RPMI7951 (cell line): ENCODE measurements around the gene PGAP3. TPM values are rescaled to one million over a fixed set of nuclear protein-coding genes. Genes with fewer than 3 reads are reported as not detected.
A peak's percentile ranks its signal among the peaks of the same experiment; 100 is the strongest.

Source experiments
- DNase-seq: peaks from one replicate; pipeline ENCODE4 v3.0.0-alpha.2; 2012; ENCODE audit warnings: low read depth
- total RNA-seq: library from RNA; depleted of rRNA; stranded (reverse); fragments of >200 nt; shearing (Covaris generic); gene quantifications from 2 replicates; pipeline ENCODE4 v1.2.3, GENCODE V29; 2014

Gene PGAP3
- total RNA-seq, 1 experiment from 2014 or later: 4.0 TPM

DNA sequence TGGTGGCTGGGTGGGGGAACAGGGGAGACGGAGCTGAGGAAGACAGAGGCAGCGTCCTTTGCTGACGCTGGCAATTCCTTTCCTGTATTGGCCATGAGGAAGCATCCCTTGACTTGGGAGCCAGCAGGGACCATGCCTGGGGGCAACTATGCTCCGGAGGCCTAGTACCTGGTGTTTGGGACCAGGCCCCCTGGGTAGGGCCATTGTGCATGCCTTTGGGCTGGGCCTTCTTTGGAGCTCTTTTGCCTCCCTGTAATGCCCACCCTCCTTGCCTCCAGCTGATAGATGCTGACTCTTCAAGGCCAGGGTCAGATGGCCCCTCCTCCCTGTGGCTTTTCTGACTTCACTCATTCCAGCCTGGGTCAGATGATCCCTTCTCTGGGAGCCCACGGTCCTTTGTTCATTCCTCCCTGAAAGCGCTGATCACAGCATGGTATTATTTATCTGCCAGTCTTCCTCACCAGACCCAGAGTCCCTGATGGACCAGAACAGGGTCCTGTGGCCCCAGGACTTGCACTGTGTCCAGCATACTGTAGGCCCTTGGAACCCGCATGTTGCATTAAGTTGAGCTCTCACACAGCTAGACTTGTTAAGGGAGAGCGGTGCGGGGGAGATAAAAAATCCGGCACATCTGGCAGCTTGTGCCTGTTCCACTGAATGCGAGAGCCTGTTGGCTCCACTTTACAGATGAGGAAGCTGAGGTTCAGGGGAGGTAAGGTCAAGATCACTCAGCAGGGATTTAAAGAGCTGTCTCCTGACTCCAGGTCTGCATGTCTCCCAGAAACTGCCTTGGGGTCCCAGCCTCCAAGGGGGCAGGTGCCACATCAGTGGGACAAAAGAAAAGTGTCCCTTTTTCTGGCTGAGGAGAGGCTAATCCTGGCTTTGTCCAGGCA lies 48.0 kb downstream of the PGAP3 start:
- no peak for DNase-seq

DNA sequence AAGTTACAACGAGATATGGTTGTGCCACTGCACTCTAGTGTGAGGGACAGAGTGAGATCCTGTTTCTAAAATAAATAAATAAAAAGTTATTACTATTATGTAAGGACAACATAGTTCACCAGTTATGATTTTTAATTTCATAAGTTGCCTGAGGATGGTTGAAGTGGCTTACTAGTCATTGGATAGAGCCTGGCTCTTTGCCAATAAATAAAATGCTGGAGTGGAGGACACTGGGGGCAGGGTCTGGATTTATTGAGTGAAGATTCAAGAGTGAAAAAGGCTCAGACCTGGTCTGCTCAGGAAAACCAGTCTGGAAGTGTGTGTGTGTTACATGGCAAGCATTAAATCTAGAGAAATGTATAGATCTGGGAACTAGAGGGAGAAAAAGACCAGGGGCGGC lies 48.8 kb downstream of the PGAP3 start:
- no peak for DNase-seq

DNA sequence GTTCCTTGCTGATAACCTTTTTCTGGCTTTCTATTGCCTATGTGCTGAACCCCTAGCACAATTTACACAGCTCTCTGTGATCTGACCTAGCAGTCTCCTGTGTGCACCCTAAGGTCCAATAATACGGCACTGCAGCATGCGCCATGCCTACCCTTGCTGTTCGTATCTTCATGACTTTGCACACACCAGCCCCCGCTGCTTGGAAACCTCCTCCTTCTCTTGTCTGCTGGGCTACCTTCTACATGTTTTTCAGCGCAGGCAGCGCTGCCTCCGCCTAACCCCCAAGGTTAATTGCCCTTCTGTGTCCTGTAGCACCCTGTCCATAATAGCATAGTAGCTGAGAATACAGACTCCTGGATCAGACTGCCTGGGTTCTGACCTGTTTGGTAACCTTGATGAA lies 49.5 kb downstream of the PGAP3 start:
- no peak for DNase-seq

DNA sequence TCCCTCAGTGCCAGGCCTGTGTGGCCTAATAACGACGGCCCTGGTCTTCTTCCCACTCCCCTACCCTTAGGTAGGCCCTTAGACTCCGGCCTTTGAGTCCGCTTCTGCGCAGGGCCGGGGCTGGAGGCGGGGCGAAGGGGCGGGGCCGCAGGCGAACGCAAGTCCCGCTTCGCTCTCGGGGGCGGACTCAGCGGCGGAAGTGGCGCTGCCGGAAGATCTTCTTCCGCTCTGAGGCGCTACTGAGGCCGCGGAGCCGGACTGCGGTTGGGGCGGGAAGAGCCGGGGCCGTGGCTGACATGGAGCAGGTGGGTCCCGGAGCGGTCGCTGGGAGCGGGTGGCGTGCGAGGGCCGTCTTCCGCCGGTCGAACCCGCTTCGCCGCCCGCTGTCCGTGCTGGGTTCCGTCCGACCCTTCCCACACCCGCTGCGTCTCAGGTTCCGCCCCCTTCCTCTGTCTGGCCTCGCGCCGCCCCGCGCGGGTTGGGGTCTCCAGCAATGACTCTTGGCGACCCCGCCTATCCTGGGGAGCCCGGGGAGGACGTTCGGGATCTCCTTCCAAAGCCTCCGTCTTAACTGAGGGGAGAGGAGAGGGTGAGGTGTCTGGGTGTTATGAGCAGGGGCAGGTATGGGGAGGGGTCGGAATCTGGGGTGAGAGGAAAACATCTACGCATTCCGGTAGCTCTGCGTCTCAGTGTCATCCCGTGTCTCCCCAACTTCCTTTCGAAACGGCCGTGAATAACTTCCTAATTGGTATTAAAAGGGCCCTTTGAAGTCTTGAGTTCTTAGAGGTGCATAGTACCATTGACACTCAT lies 50.7 kb downstream of the PGAP3 start, which contains the start of gene STARD3:
STARD3 (plus strand) TSS at position 218 of the 810 bp plus-strand sequence. CDS start 16,388 bp downstream, outside the sequence.
- peak; percentile 77 for DNase-seq

DNA sequence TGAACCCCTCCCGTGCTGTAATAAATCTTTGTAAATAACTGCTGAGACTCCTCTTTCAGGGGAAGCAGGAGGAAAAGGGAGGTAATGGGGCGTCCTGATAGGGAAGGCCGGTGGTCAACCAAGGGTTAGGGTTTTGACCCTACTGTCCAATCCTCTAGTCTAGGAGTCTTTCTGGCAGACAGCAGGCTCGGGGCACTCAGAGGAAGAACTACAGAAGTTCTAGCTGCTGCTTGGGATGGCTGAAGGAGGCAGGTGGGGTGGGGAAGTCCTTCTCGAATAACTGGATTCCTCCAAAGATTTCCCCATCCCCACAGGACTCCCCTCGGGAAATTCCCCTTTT lies 51.3 kb downstream of the PGAP3 start:
- DNase-seq: no peak

DNA sequence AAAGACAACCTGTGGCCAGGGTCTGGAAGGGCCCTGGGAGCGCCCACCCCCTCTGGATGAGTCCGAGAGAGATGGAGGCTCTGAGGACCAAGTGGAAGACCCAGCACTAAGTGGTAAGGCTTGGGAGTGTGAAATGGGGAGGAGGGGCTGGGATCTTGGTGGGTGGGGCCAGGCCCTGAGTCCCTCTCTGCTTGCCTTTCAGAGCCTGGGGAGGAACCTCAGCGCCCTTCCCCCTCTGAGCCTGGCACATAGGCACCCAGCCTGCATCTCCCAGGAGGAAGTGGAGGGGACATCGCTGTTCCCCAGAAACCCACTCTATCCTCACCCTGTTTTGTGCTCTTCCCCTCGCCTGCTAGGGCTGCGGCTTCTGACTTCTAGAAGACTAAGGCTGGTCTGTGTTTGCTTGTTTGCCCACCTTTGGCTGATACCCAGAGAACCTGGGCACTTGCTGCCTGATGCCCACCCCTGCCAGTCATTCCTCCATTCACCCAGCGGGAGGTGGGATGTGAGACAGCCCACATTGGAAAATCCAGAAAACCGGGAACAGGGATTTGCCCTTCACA lies 52.2 kb downstream of the PGAP3 start:
- no peak for DNase-seq

DNA sequence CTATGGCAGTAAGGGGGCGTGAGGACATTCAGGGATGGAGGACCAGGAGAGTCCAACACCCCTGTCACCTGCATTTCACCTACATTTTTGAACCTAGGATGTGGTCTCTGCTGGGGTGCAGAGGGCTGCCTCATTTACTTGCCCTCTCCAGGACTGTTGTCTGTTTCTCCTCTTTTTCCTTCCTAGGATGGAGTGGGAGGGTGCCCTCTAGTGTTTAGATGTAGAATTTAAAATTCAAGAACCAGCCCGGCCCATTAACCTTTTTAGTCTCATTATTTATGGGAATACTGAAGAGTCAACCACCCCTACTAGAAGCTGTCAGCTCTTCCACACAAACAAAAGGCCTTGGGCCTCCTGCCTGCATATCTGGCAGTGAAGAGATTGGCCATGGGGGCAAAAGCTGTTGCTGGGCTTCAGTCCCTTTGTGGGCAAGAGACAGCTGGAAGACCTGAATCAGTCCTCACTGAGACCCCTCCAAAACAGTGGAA lies 53.4 kb downstream of the PGAP3 start:
- peak; percentile 42 for DNase-seq

DNA sequence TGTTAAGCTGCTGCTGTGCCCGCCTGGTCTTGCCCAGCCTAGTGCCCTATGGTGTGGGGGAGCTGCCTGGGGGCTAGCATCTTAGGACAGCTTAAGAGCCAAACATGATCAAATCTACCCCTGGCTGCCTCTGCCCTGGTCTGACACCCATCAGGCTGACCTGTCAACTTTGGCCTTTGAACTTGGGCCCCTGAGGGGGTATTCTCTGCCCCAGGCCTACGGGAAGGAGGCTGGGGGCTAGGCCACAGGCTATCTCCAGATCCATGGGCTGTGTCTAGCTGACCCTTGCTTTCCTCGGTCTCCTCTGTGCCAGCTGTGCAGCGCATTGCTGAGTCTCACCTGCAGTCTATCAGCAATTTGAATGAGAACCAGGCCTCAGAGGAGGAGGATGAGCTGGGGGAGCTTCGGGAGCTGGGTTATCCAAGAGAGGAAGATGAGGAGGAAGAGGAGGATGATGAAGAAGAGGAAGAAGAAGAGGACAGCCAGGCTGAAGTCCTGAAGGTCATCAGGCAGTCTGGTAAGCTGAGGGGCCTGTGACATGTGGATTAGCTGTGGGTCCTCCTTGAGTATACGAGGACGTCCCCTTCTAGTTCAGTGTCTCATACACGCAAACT lies 54.2 kb downstream of the PGAP3 start:
- DNase-seq: no peak

DNA sequence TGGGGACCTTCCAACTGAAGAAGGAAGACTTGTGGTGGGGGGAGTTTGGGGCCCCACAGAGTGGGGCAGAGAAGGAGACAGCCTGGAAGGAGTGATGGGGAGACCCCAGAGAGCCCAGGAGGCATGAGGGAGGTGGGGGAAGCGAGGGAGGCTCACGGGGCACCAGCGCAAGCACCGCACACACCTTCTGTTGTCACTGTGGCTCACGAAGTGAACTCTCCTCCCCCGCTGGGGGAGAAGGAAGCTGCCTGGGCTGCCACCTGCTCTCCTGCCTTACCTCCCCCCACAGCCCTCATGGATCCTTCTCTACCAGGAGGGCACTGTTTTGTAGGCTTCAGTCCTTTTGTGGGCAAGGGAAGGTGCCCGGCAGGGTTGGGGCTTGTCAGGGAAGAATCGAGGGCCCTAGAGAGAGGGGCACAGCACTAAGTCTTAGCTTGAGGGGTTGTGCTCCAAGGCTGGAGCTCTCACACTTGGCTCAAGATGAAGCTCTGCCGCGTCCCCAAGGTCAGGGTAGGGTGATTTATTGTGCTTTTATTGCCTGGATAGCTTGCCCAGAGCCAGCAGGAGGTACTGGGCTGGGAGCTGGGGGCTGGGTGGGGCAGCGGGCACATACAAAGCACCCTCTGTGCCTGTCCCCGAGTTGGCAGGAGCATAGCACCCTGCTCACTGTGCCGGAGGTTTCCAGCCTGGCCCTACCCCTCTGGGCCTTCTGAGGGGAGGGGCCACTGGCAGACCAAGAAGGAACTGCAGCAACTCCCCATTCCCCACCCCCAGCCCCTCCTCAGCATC lies 55.5 kb downstream of the PGAP3 start:
- DNase-seq: no peak

DNA sequence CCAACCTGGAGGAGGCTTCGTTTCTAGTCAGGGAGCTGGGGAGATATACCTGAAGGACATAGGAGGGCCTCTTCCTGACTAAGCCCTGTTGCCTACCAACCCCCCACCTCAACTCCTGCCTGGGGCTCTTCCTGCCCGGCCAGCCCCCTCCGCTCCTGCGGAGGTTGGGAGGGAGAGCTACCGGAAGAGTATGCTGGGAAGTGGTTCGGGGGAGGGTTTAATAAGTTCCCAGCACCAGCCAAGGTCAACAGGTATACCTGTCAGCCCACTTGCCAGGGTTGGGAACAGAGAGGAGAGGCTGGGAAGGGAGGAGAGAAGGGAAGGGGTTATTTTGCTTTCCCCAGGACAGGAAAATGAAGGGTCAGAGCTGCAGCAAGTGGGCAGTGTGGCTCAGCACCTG lies 56.5 kb downstream of the PGAP3 start:
- no peak for DNase-seq

DNA sequence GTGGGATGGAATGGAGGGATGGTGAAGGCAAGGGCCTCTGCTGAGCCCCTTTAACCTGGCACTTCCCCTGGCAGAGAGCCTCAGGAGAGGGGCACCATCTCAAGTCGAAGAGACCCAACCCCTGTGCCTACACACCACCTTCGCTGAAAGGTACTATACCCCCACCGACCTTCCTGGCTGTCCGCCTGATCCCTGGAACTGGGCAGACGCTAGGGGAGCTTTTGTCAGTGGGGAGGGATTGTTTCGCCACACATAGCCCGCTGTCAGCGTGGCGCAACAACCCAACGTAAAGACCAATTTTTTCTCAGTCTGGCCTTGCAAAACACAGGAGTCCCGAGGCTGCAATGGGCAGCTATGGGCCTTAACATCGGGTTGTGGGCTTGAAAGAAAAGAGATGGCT lies 58.0 kb downstream of the PGAP3 start:
- DNase-seq: no peak

DNA sequence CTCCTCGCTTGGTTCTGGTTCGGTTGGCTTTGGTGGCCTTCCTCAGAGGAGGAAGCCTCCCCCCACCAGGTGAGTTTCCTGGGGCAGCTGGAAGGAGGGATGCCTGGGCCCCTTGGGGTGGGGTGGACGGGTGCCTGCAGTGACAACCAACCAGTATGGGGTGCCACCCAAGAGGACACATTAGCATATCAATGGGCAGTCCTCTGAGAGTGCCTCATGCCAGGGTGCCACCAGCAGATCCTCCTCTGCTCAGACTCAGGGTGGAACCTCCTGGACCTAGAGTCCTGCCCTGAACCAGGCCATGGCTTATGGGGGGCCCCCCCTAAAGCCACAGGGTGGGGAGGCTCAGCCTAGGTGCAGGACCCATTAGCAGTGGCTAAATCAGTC lies 58.4 kb downstream of the PGAP3 start:
- DNase-seq: no peak

DNA sequence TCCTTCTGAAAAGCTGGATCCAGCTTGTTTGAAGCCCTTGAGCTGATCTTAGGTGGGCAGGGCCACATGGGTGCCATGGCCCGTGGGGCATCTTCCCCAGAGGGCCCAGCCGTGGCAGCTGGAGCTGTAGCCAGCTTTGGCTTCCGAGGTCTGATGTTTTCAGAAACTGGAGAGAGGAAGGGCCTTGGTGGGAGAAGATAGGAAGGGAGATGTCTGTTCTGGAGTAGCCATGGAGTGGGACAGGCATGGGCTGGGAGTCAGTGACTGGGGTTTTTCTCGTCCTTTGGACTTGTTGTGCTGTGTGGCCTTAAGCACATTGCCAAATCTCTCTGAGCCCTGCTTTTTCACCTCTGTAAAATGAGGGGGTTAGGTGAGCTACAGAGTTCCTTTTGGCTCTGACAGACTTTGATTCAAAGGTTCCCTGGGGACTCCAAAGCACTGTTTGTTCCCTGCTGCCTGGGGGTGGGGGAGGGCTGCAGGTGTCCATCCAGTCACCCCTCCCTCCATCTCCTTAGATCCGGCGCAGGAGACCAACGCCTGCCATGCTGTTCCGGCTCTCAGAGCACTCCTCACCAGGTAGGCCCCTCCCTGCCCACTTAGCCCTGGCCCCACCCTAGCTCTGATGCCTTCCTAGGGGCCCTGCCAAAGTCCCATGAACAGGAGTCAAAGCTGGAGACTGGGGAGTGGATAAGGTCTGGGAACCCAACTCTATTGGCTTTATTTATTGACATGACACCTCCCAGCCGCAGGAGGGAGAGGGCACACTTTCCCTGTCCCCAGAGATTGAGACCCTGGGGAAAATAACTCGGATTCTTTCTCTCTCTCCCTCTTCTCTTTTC lies 59.0 kb downstream of the PGAP3 start:
- DNase-seq: no peak

DNA sequence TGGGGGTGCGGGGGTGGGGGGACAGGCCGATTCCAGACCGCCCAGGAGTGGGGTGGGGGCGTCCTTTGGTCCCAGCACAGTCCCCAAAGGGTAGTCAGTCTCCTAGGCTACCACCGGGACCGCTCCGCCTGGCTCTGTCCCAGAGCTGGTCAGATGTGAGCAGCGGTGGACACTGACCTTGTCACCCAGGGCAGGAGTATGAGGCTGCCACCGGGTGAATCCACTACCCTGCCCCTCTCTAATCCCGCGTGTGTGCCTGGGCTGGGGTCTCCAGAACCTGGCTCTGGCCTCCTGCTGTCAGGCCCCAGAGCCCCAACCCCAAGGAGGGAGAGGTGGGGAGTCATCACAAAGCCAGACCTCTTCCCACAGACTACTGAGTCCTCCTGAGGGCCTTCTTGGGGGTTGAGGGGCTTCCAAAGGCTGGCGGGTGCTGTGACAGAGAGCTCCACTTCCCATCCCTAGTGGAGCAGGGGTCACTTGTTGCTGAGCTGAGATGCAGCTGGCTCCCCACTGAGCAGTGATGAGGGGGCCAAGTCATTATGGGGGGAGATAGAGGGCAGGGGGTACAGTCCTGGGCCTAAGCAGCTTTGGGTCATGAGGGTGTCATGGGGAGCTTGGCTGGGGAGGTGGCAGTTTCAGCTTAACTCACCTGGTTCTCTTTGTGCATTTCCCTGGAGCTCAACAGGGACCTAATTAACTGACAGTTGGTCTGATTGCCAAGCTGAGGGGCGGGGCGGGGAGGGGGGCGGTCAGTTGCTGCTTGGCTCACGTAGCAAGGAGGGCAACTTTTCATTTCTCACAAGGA lies 59.9 kb downstream of the PGAP3 start:
- no peak for DNase-seq

DNA sequence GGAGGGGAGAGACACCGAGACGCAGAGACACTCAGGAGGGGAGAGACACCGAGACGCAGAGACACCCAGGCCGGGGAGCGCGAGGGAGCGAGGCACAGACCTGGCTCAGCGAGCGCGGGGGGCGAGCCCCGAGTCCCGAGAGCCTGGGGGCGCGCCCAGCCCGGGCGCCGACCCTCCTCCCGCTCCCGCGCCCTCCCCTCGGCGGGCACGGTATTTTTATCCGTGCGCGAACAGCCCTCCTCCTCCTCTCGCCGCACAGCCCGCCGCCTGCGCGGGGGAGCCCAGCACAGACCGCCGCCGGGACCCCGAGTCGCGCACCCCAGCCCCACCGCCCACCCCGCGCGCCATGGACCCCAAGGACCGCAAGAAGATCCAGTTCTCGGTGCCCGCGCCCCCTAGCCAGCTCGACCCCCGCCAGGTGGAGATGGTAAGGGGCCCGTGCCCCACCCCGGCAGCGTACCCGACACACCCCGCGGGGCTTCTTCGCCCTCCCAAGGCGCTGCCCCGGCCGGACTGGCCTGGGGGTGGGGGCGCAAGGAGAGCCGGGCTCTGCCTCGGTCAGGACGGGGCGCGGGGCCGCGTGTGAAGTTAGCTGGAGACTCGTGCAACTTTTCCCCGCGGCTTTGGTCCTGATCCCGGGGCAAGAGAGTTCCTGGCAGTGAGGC lies 60.7 kb downstream of the PGAP3 start:
- DNase-seq: no peak

DNA sequence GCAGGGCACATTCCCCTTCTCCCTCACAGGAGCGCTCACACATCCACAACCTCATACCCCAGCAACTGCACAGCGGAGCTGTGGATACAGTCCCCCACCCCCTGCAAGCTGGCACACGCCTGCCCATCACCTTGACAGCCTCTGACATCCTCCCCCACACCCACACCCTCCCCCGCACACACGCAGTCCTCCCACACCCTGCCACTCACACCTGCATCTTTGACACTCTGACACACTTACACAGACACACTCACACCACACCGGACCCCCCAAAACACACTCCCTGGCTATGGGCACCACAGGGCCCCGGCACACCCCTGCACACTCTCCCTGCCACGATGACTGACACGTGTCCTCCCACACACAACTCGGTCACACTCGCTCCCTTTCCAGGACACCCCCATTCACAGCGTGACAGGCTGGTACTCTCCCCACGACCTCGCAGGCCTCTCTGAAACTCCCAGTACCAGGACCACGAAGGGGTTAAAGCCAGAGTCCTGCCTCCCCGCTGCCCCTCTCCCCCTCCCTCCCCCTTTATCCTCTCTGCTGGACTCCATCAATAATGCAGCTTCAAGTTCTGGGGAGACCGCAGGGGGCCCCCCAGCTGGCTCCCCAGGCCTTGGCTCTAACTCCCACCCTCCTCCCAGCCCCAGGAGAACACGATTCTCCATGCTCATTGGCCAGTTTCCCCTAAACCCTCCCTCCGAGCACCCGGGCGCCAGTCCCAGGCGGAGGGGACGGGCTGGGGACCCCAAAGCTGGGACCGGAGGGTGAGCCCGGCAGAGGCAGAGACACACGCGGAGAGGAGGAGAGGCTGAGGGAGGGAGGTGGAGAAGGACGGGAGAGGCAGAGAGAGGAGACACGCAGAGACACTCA lies 61.4 kb downstream of the PGAP3 start, which contains the start of gene PPP1R1B:
PPP1R1B (plus strand) TSS at position 782 of the 876 bp plus-strand sequence. CDS start 441 bp downstream, outside the sequence.
- DNase-seq: no peak

DNA sequence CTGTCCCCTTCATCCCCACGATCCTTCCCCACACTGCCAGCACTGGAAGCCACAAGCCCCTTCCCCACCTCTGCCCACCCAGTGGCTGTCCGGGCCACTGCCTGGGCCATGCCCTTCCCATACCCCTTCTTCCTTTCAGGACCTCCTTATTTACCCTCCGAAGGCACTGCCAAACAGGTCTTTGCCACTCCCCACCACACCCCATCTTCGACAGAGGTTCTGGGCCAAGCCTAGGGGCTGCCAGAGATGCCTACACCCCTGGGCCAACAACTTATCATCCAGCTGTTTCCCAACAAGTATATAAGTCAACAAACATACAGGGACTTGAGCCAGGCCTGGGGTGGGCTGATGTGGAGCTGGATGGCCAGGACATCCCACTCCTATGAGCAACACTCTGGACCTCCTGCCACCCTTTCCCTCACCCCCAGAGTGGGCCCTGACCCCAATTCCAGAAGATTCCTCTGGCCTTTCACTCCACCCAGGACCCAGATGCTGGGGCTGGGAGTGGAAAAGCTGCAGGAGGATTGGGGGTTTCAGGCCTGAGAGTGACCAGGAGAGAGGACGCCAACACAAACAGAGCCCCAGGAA lies 62.6 kb downstream of the PGAP3 start:
- no peak for DNase-seq
